Esophagus squamous epithelium (tissue), 5 donors: ENCODE measurements around the gene AUTS2. TPM values are rescaled to one million over a fixed set of nuclear protein-coding genes. Genes with fewer than 3 reads are reported as not detected.
A peak's percentile ranks its signal among the peaks of the same experiment; 100 is the strongest.

Experiments
- DNase-seq: peaks from one replicate; lab custom pipeline; 2025; lab: John Stamatoyannopoulos, UW
- H3K27ac ChIP-seq, 4 donors: fragments of 200-600 bp; sonication (generic); one replicate each; pipeline ENCODE4 v1.5.1; 2016 to 2019; ENCODE audit warnings: mild to moderate bottlenecking in 1 of 4
- H3K27me3 ChIP-seq, 4 donors: fragments of 200-600 bp; sonication (generic); 1 replicate in 3 of 4; 2 replicates in 1 of 4; pipeline versions ENCODE4 v1.5.1 to v1.6.0; 2017 to 2021; ENCODE audit warnings: antibody characterized with exemption in 1 of 4
- H3K36me3 ChIP-seq, 3 donors: fragments of 200-600 bp; sonication (generic); one replicate each; pipeline ENCODE4 v1.5.1; 2016 to 2019
- H3K4me1 ChIP-seq, 3 donors: fragments of 200-600 bp; sonication (generic); one replicate each; pipeline ENCODE4 v1.5.1; 2017 to 2019
- H3K4me3 ChIP-seq, 4 donors: fragments of 200-600 bp; sonication (generic); 1 replicate in 3 of 4; 2 replicates in 1 of 4; pipeline ENCODE4 v1.5.1; 2016 to 2019; ENCODE audit warnings: mild to moderate bottlenecking in 2 of 4, moderate library complexity in 1 of 4
- H3K9me3 ChIP-seq, 3 donors: fragments of 200-600 bp; sonication (generic); one replicate each; pipeline ENCODE4 v1.5.1; 2016 to 2019
- CTCF ChIP-seq, 6 experiments: fragments of 450-650 bp in 4 of 6; fragments of 200-600 bp in 2 of 6; sonication (generic) in 2 of 6; IDR thresholded peaks; one replicate each; pipeline ENCODE4 v1.5.1; 2016 to 2019; ENCODE audit warnings: antibody characterized with exemption in 6 of 6, mild to moderate bottlenecking in 4 of 6, moderate library complexity in 4 of 6
- POLR2A ChIP-seq, 4 donors: fragments of 450-650 bp; IDR thresholded peaks; one replicate each; pipeline ENCODE4 v1.6.1; 2017; ENCODE audit warnings: antibody characterized with exemption in 4 of 4, mild to moderate bottlenecking in 4 of 4, moderate library complexity in 3 of 4
- WGBS, 2 donors: methylation state at CpG; one replicate each; pipeline ENCODE4 v1.1.5; 2018; 5-methylcytosine and 5-hydroxymethylcytosine counted together
- intact Hi-C: fragments of 100-400 bp; cut with DNase I; formaldehyde crosslinking; loops from one replicate; pipeline ENCODE4 v1.15.0; 2022
- total RNA-seq, 4 donors: library from RNA; depleted of rRNA; stranded (reverse); fragments of >200 nt; gene quantifications; one replicate each; pipeline ENCODE4 v1.1.0, GENCODE V29; 2016
- donor health status: DM: yes; HTN: yes; CAD: no.

The AUTS2 gene
- total RNA-seq, 4 donors from 2014 or later: 9.5 to 36.2 (median 23.0) TPM

- TF ChIP-seq POLR2A (IDR thresholded peaks at IDR 0.05): no peak
- TF ChIP-seq CTCF (IDR thresholded peaks at IDR 0.05): no peak
- Histone ChIP-seq H3K36me3 (no peaks in the 10 kb centered on the region), H3K9me3 (no peaks in the 10 kb centered on the region), H3K27ac (no peak overlapping the region), H3K4me1 (peaks cover 9 to 46% (median 20%) of the 10 kb centered on the region in 3 donors), H3K27me3 (no peaks in the 10 kb centered on the region), H3K4me3 (no peak overlapping the region)
- intact Hi-C loops: no loop called here
- DNase-seq: no peak
- WGBS, 2 donors: 87 to 88% methylated on average over 3 of the region's 3 CpGs
Observed at GRCh38 chr7:69652947-69653701, 54.8 kb downstream of the AUTS2 start.

- DNase-seq: no peak
- intact Hi-C loops: no loop called here
- H3K36me3 ChIP-seq: no peaks in the 10 kb centered on the region
Observed at GRCh38 chr7:69653806-69654205, 55.5 kb downstream of the AUTS2 start.

GRCh38 chr7:69654381-69654780, 56.1 kb downstream of the AUTS2 start:
- intact Hi-C loops: no loop called here
- H3K27ac ChIP-seq: peak overlapping the region in 2 of 4 donors; percentile 35 to 48

More at GRCh38 chr7:69653806-69654205, 55.5 kb downstream of the AUTS2 start:
- Histone ChIP-seq H3K4me3 (no peak overlapping the region), H3K27ac (peak overlapping the region in 1 of 4 donors; percentile 48), H3K27me3 (no peaks in the 10 kb centered on the region), H3K9me3 (no peaks in the 10 kb centered on the region), H3K4me1 (peaks cover 9 to 46% (median 20%) of the 10 kb centered on the region in 3 donors)
- WGBS, 2 donors: 90 to 91% methylated on average over 2 of the region's 2 CpGs
- TF ChIP-seq CTCF (IDR thresholded peaks at IDR 0.05): no peak
- TF ChIP-seq POLR2A (IDR thresholded peaks at IDR 0.05): no peak

GRCh38 chr7:69654849-69655707, 56.8 kb downstream of the AUTS2 start:
- no peak overlapping the region for H3K4me3 ChIP-seq
- no peaks in the 10 kb centered on the region for H3K9me3 ChIP-seq
- H3K4me1 ChIP-seq: peaks cover 9 to 52% (median 24%) of the 10 kb centered on the region in 3 donors
- TF ChIP-seq CTCF (IDR thresholded peaks at IDR 0.05) (no peak), POLR2A (IDR thresholded peaks at IDR 0.05) (no peak)
- intact Hi-C loops: no loop called here
- no peaks in the 10 kb centered on the region for H3K36me3 ChIP-seq
- H3K27ac ChIP-seq: peak overlapping the region in 2 of 4 donors; percentile 35 to 48
- no peaks in the 10 kb centered on the region for H3K27me3 ChIP-seq
- no peak for DNase-seq
- WGBS, 2 donors: 66 to 68% methylated on average over 6 of the region's 6 CpGs

More at GRCh38 chr7:69654381-69654780, 56.1 kb downstream of the AUTS2 start:
- Histone ChIP-seq H3K9me3 (no peaks in the 10 kb centered on the region), H3K36me3 (no peaks in the 10 kb centered on the region), H3K4me1 (peaks cover 9 to 46% (median 20%) of the 10 kb centered on the region in 3 donors), H3K27me3 (no peaks in the 10 kb centered on the region), H3K4me3 (no peak overlapping the region)
- DNase-seq: no peak
- TF ChIP-seq POLR2A (IDR thresholded peaks at IDR 0.05) (no peak), CTCF (IDR thresholded peaks at IDR 0.05) (no peak)
- WGBS, 2 donors: 25 to 34% methylated on average over 2 of the region's 2 CpGs
